NCI-H187 (cell line): Measurements from ENCODE around the gene TPBGL.

Experiments used
- DNase-seq, 2 experiments: peaks; one replicate each; lab custom pipeline; 2025; lab: John Stamatoyannopoulos, UW

TPBGL gene

DNA sequence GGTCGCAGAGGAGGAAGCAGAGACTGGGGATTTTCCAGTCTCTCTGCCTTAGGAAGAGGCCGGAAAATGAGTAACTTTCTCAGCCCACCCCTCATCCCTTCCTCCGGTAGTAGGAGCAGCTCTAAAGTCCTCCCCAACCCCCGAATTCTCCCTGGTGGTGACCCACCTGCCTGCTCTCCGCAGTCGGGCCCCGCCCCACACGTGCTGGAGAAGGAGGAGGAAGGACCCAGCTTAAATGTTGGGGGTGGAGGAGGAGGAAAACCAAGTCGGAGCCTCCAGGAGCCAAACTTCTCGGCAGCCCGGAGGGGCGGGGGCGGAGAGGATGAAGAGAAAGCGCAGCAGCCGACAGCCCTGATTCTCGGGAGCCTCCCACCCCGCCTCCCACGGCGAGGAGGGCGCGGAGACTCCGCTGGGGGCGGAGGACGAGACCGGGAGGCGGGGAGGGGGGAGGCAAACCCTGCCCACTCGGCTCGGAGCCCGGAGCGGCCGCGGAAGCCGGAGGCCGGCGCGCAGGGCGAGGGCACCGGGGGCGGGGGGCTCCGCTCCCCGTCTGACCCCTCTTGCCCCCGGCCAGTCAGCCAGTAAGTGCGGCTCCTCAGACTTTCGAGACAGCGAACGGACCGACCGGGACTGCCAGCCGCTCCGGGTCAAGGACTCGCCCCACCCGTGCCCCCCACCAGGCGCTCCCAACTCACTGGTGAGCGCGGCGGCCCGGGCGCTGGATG lies at the start of gene TPBGL:
Gene TPBGL (plus strand): TSS at position 464 of the 725 bp plus-strand sequence. CDS start 276 bp downstream, outside the sequence.
- no peak for DNase-seq

- no peak for DNase-seq
Observed at GRCh38 chr11:75191330-75191717, 49.2 kb upstream of the TPBGL start.

DNA sequence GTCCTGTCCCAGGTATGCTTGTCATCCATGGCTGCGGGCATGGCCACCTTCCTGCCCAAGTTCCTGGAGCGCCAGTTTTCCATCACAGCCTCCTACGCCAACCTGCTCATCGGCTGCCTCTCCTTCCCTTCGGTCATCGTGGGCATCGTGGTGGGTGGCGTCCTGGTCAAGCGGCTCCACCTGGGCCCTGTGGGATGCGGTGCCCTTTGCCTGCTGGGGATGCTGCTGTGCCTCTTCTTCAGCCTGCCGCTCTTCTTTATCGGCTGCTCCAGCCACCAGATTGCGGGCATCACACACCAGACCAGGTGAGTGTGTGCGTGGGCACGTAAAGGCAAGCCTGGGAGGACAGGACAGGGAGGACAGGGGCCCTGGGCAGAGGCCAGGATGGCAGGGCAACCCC lies 47.3 kb upstream of the TPBGL start:
- no peak for DNase-seq

DNA sequence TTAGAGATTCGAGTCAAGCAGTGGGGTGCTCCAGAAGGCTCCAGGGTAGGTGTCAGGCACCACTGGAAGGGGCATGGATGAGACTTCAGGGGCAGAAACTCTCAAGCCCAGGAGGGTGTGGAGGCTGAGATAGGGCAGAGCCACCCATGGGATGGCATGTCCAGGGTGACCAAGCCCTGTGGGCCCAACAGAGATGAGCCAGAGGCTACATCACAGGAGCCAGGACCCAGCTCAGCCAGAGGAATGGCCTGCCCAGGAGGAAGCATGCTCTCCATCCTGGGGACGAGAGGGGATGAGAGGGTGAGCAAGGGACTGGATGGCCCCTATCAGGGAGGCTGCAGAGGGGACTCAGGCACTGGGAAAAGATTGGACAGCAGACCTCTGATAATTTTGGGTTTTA lies 46.9 kb upstream of the TPBGL start:
- no peak for DNase-seq

DNA sequence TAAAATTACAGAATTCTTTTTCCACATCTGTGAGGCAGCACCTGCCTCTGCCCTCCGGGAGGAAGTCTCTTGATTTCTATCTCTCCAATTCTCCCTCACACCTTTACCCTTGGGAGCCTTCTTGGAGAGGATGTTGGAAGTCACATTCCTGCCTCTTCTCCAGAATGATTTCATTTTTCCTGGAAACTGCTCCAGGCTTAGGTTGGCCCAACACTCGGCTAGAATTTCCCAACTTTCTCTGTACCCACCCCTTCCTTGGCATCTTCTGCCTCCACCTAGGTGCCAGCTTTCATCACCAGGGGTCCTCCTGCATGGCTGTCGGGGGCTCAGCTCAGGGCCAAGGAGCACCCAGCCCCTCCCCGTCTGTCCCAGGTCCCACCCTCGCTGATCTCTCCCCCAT lies 46.4 kb upstream of the TPBGL start:
- no peak for DNase-seq

- no peak for DNase-seq
Observed at GRCh38 chr11:75195167-75195962, 45.2 kb upstream of the TPBGL start.

- DNase-seq = no peak
Observed at GRCh38 chr11:75196426-75196825, 44.1 kb upstream of the TPBGL start.

- DNase-seq = no peak
Observed at GRCh38 chr11:75197512-75198277, 42.9 kb upstream of the TPBGL start.

- no peak for DNase-seq
Observed at GRCh38 chr11:75198278-75198973, 42.1 kb upstream of the TPBGL start.

GRCh38 chr11:75199412-75199955 lies 41.1 kb upstream of the TPBGL start:
- peak; percentile 8 to 12 for DNase-seq

GRCh38 chr11:75200051-75200450 lies 40.5 kb upstream of the TPBGL start:
- no peak for DNase-seq

GRCh38 chr11:75200531-75200930 lies 40.0 kb upstream of the TPBGL start:
- no peak for DNase-seq

DNA sequence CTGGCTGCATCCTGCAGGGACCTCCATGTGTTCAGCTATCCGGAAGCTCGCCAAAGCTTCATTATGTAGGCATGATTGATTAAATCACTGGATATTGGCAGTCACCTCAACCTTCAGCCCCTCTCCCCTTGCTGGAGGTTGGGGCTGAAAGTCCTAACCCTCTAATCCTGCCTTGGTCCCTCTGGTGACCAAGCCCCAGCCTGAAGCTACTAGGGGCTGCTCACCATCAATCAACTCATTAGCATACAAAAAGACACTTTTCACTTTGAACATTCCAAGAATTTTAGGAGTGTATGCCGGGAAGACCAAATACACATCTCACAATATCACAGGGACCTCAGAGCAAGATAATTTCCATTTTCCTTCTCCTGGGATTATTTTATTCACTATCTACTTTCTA lies 38.8 kb upstream of the TPBGL start:
- no peak for DNase-seq

DNA sequence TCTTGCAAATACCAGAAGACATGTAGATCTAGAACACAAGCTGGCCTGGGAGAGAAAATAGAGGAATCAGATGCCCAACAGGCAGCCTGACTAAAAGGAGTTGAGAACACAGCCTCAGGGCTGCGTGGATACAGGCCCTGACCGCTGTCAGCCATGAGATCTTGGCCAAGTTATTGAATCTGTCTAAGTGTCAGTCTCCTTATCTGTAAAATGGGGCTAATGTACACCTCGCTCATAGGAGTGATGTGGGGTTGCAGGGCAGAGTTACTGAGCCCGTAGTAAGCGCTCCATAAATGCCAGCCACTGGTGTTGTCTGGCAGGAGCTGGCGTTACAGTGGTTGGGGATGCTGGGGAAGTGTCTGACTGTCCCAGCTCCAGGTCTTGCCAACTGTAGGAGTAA lies 38.4 kb upstream of the TPBGL start:
- DNase-seq = no peak

- DNase-seq = no peak
Observed at GRCh38 chr11:75203138-75203537, 37.4 kb upstream of the TPBGL start.

GRCh38 chr11:75203641-75204011 lies 36.9 kb upstream of the TPBGL start:
- no peak for DNase-seq

DNA sequence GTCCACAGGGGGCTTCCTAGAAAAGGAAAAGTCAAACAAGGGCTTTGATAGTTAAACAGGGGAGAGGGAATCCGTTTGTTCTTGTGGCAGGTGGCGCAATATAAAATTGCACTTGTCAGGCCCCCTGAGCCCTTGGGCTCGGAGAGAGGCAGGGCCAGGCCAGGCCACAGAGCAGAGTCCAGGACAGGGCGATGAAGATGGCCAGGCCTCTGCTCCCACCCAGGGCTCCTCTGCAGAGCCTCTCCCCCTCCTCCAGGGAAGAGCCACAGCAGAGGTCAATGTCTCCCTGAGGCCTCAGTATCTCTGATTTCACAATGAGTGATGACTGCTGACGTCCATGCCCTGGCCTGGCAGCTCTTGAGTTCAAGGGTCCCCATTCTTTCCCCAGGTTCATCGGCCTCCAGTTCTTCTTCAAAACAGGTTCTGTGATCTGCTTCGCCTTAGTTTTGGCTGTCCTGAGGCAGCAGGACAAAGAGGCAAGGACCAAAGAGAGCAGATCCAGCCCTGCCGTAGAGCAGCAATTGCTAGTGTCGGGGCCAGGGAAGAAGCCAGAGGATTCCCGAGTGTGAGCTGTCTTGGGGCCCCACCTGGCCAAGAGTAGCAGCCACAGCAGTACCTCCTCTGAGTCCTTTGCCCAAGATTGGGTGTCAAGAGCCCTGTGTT lies 36.4 kb upstream of the TPBGL start:
- DNase-seq = no peak

DNA sequence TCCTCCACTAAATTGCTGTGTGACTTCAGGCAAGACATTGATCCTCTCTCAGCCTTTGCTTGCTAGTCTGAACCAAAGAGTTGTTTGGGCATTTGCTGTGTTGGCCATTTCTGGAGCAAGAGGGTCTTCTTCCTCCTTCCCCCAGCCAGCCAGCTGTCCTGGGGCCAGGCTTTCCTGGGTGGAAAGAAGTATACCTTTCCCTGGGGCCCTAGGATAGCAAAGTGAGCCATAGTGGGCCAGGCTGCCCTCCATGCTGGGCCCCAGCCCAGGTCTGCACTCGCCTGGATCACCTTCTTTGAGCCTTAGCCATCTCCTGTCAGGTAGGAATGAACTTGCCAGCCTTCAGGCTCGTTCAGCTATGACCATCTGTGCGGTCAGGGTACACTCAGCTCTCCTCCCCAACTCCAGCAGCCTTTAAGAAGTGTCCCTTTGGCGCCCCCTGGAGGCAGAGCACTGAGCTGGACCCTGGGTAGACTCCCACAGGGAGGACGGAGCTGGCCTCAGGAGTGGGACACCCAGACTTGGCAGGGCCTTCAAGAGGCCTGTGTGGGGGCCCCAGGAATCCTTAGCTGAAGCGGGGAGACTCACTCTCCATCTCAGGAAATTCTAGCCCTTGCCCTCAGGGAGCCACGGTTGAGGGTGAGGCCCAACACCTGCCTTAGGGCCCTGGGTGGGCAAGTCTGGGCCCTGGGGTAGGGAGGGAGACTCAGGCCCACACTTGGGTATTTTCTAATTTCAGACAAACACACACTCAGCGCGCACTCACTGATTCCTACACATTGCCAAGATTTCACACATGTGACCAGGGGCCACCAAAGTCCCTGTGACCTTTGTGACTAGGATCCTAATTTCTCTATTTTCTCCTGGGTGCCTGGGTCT lies 35.6 kb upstream of the TPBGL start:
- DNase-seq = peak; percentile 64 to 72

DNA sequence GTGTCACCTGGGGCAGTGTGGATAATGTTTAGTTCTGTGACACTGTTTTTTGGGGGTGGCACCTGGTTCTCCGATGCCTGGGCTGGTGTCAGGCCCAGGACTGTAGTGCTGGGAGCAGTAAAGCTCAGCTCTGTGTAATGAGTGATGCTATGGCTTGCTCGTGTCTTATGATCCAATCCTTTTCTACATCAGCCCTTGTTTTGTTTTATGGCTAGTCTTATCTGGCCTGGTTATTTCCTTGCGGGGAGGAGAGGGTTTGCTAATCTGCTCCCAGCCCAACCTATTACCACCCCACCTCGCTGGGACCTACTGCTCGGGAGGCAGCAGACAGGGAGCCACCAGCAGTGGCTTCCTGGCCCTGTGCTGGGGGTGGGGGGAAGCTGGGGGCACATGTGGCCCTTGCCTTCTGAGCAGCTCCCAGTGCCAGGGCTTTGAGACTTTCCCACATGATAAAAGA lies 35.0 kb upstream of the TPBGL start:
- DNase-seq = no peak

DNA sequence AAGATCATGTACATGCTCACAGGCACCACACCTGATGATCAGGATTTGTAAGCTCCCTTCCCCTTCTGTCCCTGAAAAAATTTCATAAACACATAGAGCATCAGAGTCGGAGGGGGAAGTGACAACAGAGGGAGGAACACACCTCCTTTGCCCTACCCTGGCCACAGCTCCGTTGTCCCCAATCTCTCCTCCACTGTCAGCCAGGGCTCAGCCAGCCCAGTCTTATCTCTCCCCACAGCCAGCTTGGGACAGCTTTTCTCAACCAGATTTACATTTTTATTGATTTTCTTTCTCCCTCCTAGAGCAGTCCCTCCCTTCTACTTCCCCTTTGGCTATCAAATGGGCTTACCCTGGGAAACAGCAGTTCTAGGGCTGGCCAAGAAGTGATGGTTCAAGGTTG lies 32.1 kb upstream of the TPBGL start:
- DNase-seq = no peak
